Measurements from ENCODE around the gene MMP28.

MMP28 gene

GRCh38 chr17:35778641-35779196 lies 16.7 kb downstream of the MMP28 start:
- Histone ChIP-seq H3K9me3 (no peaks in the 10 kb centered on the region), H3K27me3 (peaks cover 80% of the 10 kb centered on the region), H3K4me3 (ENCODE audit: low read depth in 1 of 2, low read length in 1 of 2) (no peak overlapping the region), H3K4me1 (ENCODE audit: control insufficient read depth in 1 of 2, insufficient read depth in 1 of 2, low read depth in 1 of 2, low read length in 1 of 2) (no peaks in the 10 kb centered on the region), H3K36me3 (no peaks in the 10 kb centered on the region), H3K27ac (no peak overlapping the region)
- no peak for TF ChIP-seq CTCF (IDR thresholded peaks at IDR 0.05)

- Histone ChIP-seq H3K36me3 (no peaks in the 10 kb centered on the region), H3K4me1 (ENCODE audit: control insufficient read depth in 1 of 2, insufficient read depth in 1 of 2, low read depth in 1 of 2, low read length in 1 of 2) (no peaks in the 10 kb centered on the region), H3K27me3 (peaks cover 71% of the 10 kb centered on the region), H3K27ac (no peak overlapping the region), H3K9me3 (no peaks in the 10 kb centered on the region), H3K4me3 (ENCODE audit: low read depth in 1 of 2, low read length in 1 of 2) (no peak overlapping the region)
- TF ChIP-seq CTCF (IDR thresholded peaks at IDR 0.05) = no peak
Measured at GRCh38 chr17:35775583-35775982, 19.9 kb downstream of the MMP28 start.

- no peak for TF ChIP-seq CTCF (IDR thresholded peaks at IDR 0.05)
- no peaks in the 10 kb centered on the region for H3K4me1 ChIP-seq (ENCODE audit: control insufficient read depth in 1 of 2, insufficient read depth in 1 of 2, low read depth in 1 of 2, low read length in 1 of 2)
- H3K36me3 ChIP-seq = no peaks in the 10 kb centered on the region
- H3K9me3 ChIP-seq = no peaks in the 10 kb centered on the region
- H3K27ac ChIP-seq = no peak overlapping the region
- H3K27me3 ChIP-seq = peaks cover 71% of the 10 kb centered on the region
- no peak overlapping the region for H3K4me3 ChIP-seq (ENCODE audit: low read depth in 1 of 2, low read length in 1 of 2)
Measured at GRCh38 chr17:35775039-35775438, 20.4 kb downstream of the MMP28 start.

GRCh38 chr17:35774499-35774898 lies 20.9 kb downstream of the MMP28 start:
- no peak overlapping the region for H3K27ac ChIP-seq
- no peak overlapping the region for H3K4me3 ChIP-seq (ENCODE audit: low read depth in 1 of 2, low read length in 1 of 2)
- no peaks in the 10 kb centered on the region for H3K4me1 ChIP-seq (ENCODE audit: control insufficient read depth in 1 of 2, insufficient read depth in 1 of 2, low read depth in 1 of 2, low read length in 1 of 2)
- peaks cover 69% of the 10 kb centered on the region for H3K27me3 ChIP-seq
- no peak for TF ChIP-seq CTCF (IDR thresholded peaks at IDR 0.05)
- no peaks in the 10 kb centered on the region for H3K36me3 ChIP-seq
- no peaks in the 10 kb centered on the region for H3K9me3 ChIP-seq

- no peak for TF ChIP-seq CTCF (IDR thresholded peaks at IDR 0.05)
- Histone ChIP-seq H3K4me3 (ENCODE audit: low read depth in 1 of 2, low read length in 1 of 2) (no peak overlapping the region), H3K4me1 (ENCODE audit: control insufficient read depth in 1 of 2, insufficient read depth in 1 of 2, low read depth in 1 of 2, low read length in 1 of 2) (no peaks in the 10 kb centered on the region), H3K27ac (no peak overlapping the region), H3K27me3 (peaks cover 62% of the 10 kb centered on the region), H3K9me3 (no peaks in the 10 kb centered on the region), H3K36me3 (no peaks in the 10 kb centered on the region)
Measured at GRCh38 chr17:35773679-35774425, 21.6 kb downstream of the MMP28 start.
